ENCODE data around the gene C13orf42. TPM values are rescaled to one million over a fixed set of nuclear protein-coding genes. Genes with fewer than 3 reads are reported as not detected.

C13orf42 gene
- total RNA-seq, 2 donors from 2014 or later = not detected

DNA sequence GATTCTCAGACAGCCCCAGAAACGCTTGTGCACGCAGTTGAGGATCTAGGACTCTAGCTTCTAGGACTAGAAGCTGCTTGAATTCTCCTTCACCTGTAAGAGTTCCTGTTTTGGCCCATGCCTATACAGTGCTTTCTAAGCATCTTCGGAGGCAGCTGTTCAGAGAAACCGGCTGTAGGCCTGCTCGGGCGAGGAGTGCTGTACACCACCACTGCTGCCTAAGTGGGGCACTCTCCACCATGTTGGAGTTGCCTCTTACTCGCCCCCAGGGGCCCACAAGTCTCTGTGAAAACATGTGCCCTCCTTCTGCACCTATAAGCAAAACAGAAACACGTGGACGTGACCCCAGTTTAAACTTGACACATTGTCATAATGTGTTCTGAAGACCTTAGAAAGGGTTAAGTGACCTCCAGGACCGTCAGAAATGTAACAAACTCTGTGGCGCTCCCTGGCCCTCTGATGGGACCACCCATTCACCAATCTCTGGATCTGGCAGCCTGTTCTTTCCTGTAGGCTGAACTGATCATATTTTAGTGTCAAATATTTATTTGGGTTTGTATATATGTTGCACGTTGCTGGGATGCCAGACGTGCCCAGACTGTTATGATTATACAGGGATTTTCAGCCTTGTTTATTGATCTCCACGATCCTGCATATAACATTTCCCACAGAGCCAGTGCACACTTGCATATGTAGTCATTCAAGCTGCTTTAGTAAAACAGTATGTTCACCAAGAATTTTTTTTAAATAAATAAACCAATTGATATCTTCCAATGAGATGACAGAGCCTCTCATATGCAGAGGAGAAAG is 60.8 kb downstream of the C13orf42 start:
- peaks cover 11% of the 10 kb centered on the region for H3K4me1 ChIP-seq
- H3K4me3 ChIP-seq = no peak overlapping the region
- DNase-seq = no peak
- no peaks in the 10 kb centered on the region for H3K27me3 ChIP-seq
- H3K36me3 ChIP-seq (replicated peaks in 1 of 2; ENCODE audit: insufficient read depth in 1 of 2, low read depth in 2 of 2) = no peaks in the 10 kb centered on the region
- intact Hi-C loops (cut with DNase I) = no loop called here
- H3K27ac ChIP-seq = no peak overlapping the region
- no peak for ATAC-seq
- no peaks in the 10 kb centered on the region for H3K9me3 ChIP-seq
- TF ChIP-seq, protein P1, sequence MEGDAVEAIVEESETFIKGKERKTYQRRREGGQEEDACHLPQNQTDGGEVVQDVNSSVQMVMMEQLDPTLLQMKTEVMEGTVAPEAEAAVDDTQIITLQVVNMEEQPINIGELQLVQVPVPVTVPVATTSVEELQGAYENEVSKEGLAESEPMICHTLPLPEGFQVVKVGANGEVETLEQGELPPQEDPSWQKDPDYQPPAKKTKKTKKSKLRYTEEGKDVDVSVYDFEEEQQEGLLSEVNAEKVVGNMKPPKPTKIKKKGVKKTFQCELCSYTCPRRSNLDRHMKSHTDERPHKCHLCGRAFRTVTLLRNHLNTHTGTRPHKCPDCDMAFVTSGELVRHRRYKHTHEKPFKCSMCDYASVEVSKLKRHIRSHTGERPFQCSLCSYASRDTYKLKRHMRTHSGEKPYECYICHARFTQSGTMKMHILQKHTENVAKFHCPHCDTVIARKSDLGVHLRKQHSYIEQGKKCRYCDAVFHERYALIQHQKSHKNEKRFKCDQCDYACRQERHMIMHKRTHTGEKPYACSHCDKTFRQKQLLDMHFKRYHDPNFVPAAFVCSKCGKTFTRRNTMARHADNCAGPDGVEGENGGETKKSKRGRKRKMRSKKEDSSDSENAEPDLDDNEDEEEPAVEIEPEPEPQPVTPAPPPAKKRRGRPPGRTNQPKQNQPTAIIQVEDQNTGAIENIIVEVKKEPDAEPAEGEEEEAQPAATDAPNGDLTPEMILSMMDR (IDR thresholded peaks at IDR 0.05) = no peak
- no peak for TF ChIP-seq POLR2A (IDR thresholded peaks at IDR 0.05)
- WGBS, 2 donors = 70 to 71% methylated on average over 10 to 14 of the region's 14 CpGs

DNA sequence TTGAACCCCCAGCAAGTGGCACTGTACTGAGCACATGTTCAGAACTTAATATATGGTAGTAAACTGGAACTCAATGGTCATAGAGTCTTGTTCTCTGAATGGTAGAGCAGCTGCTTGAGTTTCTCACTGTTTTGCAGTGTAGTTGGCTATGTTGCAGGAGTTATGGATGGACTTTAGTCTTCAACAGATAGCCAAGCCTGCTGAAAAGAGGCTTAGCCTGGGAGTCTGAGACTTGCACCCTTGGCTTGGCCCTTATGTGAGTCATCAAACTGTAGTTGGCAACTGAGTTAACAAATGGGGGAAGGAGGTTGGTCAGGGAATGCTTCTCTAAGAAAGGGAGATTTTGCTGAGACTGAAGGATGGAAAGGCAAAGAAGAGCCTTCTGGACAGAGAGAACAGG is 62.5 kb downstream of the C13orf42 start:
- Histone ChIP-seq H3K4me1 (peaks cover 11% of the 10 kb centered on the region), H3K27ac (no peak overlapping the region), H3K27me3 (no peaks in the 10 kb centered on the region), H3K36me3 (replicated peaks in 1 of 2; ENCODE audit: insufficient read depth in 1 of 2, low read depth in 2 of 2) (no peaks in the 10 kb centered on the region), H3K9me3 (no peaks in the 10 kb centered on the region), H3K4me3 (no peak overlapping the region)
- ATAC-seq (no peak), DNase-seq (no peak)
- TF ChIP-seq, protein P1 (IDR thresholded peaks at IDR 0.05) = no peak
- TF ChIP-seq POLR2A (IDR thresholded peaks at IDR 0.05) = no peak
- intact Hi-C loops (cut with DNase I) = no loop called here

DNA sequence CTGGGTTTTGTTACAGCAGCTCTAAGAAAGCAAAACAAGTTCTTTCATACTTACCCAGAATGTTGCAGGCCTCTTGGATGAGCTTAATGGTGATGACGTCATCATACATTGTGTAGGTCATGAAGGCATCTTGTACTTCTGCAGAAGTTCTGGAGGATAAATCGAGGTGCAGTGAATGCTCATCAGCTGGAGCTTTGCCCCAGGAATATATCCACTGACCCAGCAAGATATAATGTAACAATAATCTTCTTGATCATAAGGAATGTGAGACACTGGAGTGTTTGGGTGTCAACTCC is 63.0 kb downstream of the C13orf42 start:
- ATAC-seq = no peak
- Histone ChIP-seq H3K4me3 (no peak overlapping the region), H3K36me3 (replicated peaks in 1 of 2; ENCODE audit: insufficient read depth in 1 of 2, low read depth in 2 of 2) (no peaks in the 10 kb centered on the region), H3K4me1 (peaks cover 11% of the 10 kb centered on the region), H3K9me3 (no peaks in the 10 kb centered on the region), H3K27me3 (no peaks in the 10 kb centered on the region), H3K27ac (peak overlapping the region in 1 of 4 donors; percentile 28)
- intact Hi-C loops (cut with DNase I) = no loop called here
- 85 to 100% methylated on average over 2 of the region's 2 CpGs for WGBS, 2 donors
- TF ChIP-seq, protein P1 (IDR thresholded peaks at IDR 0.05) = no peak
- TF ChIP-seq POLR2A (IDR thresholded peaks at IDR 0.05) = no peak
- DNase-seq = no peak

DNA sequence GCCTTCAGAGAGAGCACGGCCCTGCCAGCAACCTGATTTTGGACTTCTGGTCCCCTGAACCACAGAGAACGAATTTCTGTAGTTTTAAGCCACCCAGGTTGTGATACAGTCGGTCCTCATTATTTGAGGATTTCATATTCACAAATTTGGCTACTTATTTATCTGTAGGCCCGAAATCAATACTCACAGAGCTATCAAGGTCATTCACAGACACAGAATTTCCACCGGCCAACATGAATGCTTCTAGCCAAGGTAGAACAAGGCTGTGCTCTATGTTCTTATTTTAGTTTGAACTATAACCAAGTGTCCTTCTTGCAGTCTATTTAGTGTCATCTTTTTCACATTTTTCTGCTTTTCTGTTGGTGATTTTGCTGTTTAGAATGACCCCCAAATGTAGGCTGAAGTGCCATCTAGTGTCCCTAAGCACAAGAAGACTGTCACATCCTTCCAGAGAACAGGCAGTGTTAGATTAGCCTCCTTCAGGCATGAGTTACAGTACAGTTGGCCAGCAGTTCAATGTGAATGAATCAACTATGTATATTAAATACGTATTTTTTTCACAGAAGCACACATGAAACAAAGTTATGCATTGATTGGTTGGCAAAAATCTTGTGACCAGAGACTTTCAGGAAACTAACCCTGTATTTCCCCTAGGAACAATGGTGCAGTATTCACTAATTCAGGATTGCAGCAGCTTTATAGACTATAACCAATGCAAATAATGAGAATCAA is 63.5 kb downstream of the C13orf42 start:
- no peaks in the 10 kb centered on the region for H3K27me3 ChIP-seq
- TF ChIP-seq POLR2A (IDR thresholded peaks at IDR 0.05) = no peak
- TF ChIP-seq, protein P1 (IDR thresholded peaks at IDR 0.05) = no peak
- ATAC-seq (peak; percentile 42), DNase-seq (no peak)
- H3K4me1 ChIP-seq = peaks cover 11% of the 10 kb centered on the region
- no peaks in the 10 kb centered on the region for H3K36me3 ChIP-seq (replicated peaks in 1 of 2; ENCODE audit: insufficient read depth in 1 of 2, low read depth in 2 of 2)
- H3K27ac ChIP-seq = peak overlapping the region in 2 of 4 donors; percentile 27 to 28
- intact Hi-C loops (cut with DNase I) = no loop called here
- no peaks in the 10 kb centered on the region for H3K9me3 ChIP-seq
- H3K4me3 ChIP-seq = no peak overlapping the region
- 26 to 34% methylated on average over 6 of the region's 6 CpGs for WGBS, 2 donors
